Lung (tissue), 12 donors: ENCODE results near the gene POMT2. TPM values are rescaled to one million over a fixed set of nuclear protein-coding genes. Genes with fewer than 3 reads are reported as not detected.

Experiments
- ATAC-seq: fragments of 200-7000 bp; cut with Tn5 transposase; one replicate; pipeline ENCODE4 v1.9.1; 2020; ENCODE audit warnings: moderate number of reproducible peaks; ENCODE audit not compliant: insufficient read depth, low FRiP score
- DNase-seq, 3 donors: peaks; one replicate each; pipeline ENCODE4 v3.0.0-alpha.2; 2013 to 2017
- H3K27ac ChIP-seq, 2 donors: one replicate each; pipeline ENCODE4 v1.5.1; 2013; ENCODE audit warnings: mild to moderate bottlenecking in 2 of 2, moderate library complexity in 2 of 2, control low read depth in 1 of 2, inconsistent platforms in 1 of 2, low read depth in 1 of 2, low read length in 1 of 2
- H3K27me3 ChIP-seq, 3 donors: one replicate each; pipeline ENCODE4 v1.5.1; 2013; ENCODE audit warnings: low read length in 2 of 3; ENCODE audit not compliant: control insufficient read depth in 3 of 3, insufficient read depth in 3 of 3
- H3K36me3 ChIP-seq, 4 donors: one replicate each; pipeline ENCODE4 v1.5.1; 2013; ENCODE audit warnings: low read length in 4 of 4, mild to moderate bottlenecking in 1 of 4, moderate library complexity in 1 of 4; ENCODE audit not compliant: control insufficient read depth in 4 of 4, insufficient read depth in 4 of 4
- H3K4me1 ChIP-seq, 5 donors: one replicate each; pipeline ENCODE4 v1.5.1; 2013; ENCODE audit warnings: low read length in 5 of 5, mild to moderate bottlenecking in 2 of 5, moderate library complexity in 1 of 5; ENCODE audit not compliant: control insufficient read depth in 5 of 5, insufficient read depth in 5 of 5
- H3K4me3 ChIP-seq: one replicate; pipeline ENCODE4 v1.5.1; 2013; ENCODE audit warnings: mild to moderate bottlenecking, control low read depth, moderate library complexity
- H3K9ac ChIP-seq, 2 donors: one replicate each; pipeline ENCODE4 v1.5.1; 2013; ENCODE audit warnings: low read length in 2 of 2, control low read depth in 1 of 2; ENCODE audit not compliant: insufficient read depth in 1 of 2
- H3K9me3 ChIP-seq, 4 donors: one replicate each; pipeline ENCODE4 v1.5.1; 2013; ENCODE audit warnings: low read length in 3 of 4, mild to moderate bottlenecking in 1 of 4, moderate library complexity in 1 of 4; ENCODE audit not compliant: control insufficient read depth in 4 of 4, insufficient read depth in 3 of 4
- CTCF ChIP-seq: IDR thresholded peaks from 2 replicates; pipeline ENCODE4 v1.5.1; 2012; ENCODE audit warnings: mild to moderate bottlenecking; ENCODE audit errors: control extremely low read depth, extremely low read depth
- WGBS, 2 donors: extraction: QIAGEN DNeasy Blood & Tissue Kit; methylation state at CpG; one replicate each; pipeline ENCODE4 v1.1.7; 2013; 5-methylcytosine and 5-hydroxymethylcytosine counted together
- polyA plus RNA-seq, 2 donors: library from polyadenylated mRNA; stranded (reverse); fragments of 200-250 nt; gene quantifications; one replicate each; pipeline ENCODE4 v1.2.1, GENCODE V29; 2013
- total RNA-seq, 2 donors: library from RNA; depleted of rRNA in 1 of 2; stranded (reverse); fragments of >200 nt in 1 of 2; gene quantifications; one replicate each; pipeline ENCODE4 v1.2.1, GENCODE V29; 2014 to 2021
- donor health status: control.
- donor health status: control.
- donor health status: Bipolar disorder and iron deficiency.
- donor health status: healthy.
- donor health status: DM: yes; HTN: yes; CAD: no.

The POMT2 gene
- total and polyA plus RNA-seq, 4 donors, result 10.0 to 43.1 (median 14.2) TPM

GRCh38 chr14:77359626-77360025, 38.9 kb upstream of the POMT2 start:
- no peak for ATAC-seq
- WGBS, 2 donors, result 96 to 97% methylated on average over 1 of the region's 1 CpG
- Histone ChIP-seq H3K27ac (no peak overlapping the region), H3K4me3 (no peak overlapping the region), H3K27me3 (no peaks in the 10 kb centered on the region), H3K9me3 (no peaks in the 10 kb centered on the region), H3K36me3 (no peaks in the 10 kb centered on the region), H3K4me1 (no peaks in the 10 kb centered on the region), H3K9ac (no peak overlapping the region)
- no peak for TF ChIP-seq CTCF
- DNase-seq, result no peak

- no peak overlapping the region for H3K27ac ChIP-seq
- 96 to 97% methylated on average over 4 of the region's 4 CpGs for WGBS, 2 donors
These were observed 36.2 kb upstream of the POMT2 start for GRCh38 chr14:77356899-77357298.

GRCh38 chr14:77355811-77356210, 35.1 kb upstream of the POMT2 start:
- Histone ChIP-seq H3K4me3 (no peak overlapping the region), H3K9ac (no peak overlapping the region), H3K4me1 (no peaks in the 10 kb centered on the region), H3K9me3 (no peaks in the 10 kb centered on the region), H3K36me3 (no peaks in the 10 kb centered on the region), H3K27me3 (no peaks in the 10 kb centered on the region), H3K27ac (no peak overlapping the region)
- TF ChIP-seq CTCF, result no peak
- ATAC-seq (no peak), DNase-seq (no peak)
- 98 to 99% methylated on average over 4 of the region's 4 CpGs for WGBS, 2 donors

More at GRCh38 chr14:77356899-77357298, 36.2 kb upstream of the POMT2 start:
- TF ChIP-seq CTCF, result no peak
- DNase-seq, result no peak
- H3K9me3 ChIP-seq, result no peaks in the 10 kb centered on the region
- no peaks in the 10 kb centered on the region for H3K36me3 ChIP-seq
- no peak for ATAC-seq
- no peak overlapping the region for H3K9ac ChIP-seq
- no peaks in the 10 kb centered on the region for H3K4me1 ChIP-seq
- H3K27me3 ChIP-seq, result no peaks in the 10 kb centered on the region
- H3K4me3 ChIP-seq, result no peak overlapping the region

GRCh38 chr14:77353469-77354141, 32.9 kb upstream of the POMT2 start:
- WGBS, 2 donors, result 86 to 95% methylated on average over 5 of the region's 5 CpGs
- no peak for TF ChIP-seq CTCF
- Histone ChIP-seq H3K9me3 (no peaks in the 10 kb centered on the region), H3K27me3 (no peaks in the 10 kb centered on the region), H3K4me1 (no peaks in the 10 kb centered on the region), H3K9ac (no peak overlapping the region), H3K36me3 (peaks cover 0 to 12% (median 2%) of the 10 kb centered on the region in 4 donors), H3K4me3 (no peak overlapping the region), H3K27ac (no peak overlapping the region)
- ATAC-seq (no peak), DNase-seq (no peak)
